C4-2B (cell line): ENCODE measurements around the gene TAS1R1.

Experiments
- H3K27ac ChIP-seq: fragments of 450-650 bp; 2 replicates; pipeline ENCODE4 v1.5.1; 2017
- ZFX ChIP-seq: fragments of 450-650 bp; IDR thresholded peaks from 2 replicates; pipeline ENCODE4 v1.6.1; 2017
- TF ChIP-seq, protein P1 (sequence below): fragments of 450-650 bp; conservative IDR thresholded peaks from 2 replicates; pipeline ENCODE4 v1.5.1; 2017; ENCODE audit warnings: mild to moderate bottlenecking

The TAS1R1 gene

DNA sequence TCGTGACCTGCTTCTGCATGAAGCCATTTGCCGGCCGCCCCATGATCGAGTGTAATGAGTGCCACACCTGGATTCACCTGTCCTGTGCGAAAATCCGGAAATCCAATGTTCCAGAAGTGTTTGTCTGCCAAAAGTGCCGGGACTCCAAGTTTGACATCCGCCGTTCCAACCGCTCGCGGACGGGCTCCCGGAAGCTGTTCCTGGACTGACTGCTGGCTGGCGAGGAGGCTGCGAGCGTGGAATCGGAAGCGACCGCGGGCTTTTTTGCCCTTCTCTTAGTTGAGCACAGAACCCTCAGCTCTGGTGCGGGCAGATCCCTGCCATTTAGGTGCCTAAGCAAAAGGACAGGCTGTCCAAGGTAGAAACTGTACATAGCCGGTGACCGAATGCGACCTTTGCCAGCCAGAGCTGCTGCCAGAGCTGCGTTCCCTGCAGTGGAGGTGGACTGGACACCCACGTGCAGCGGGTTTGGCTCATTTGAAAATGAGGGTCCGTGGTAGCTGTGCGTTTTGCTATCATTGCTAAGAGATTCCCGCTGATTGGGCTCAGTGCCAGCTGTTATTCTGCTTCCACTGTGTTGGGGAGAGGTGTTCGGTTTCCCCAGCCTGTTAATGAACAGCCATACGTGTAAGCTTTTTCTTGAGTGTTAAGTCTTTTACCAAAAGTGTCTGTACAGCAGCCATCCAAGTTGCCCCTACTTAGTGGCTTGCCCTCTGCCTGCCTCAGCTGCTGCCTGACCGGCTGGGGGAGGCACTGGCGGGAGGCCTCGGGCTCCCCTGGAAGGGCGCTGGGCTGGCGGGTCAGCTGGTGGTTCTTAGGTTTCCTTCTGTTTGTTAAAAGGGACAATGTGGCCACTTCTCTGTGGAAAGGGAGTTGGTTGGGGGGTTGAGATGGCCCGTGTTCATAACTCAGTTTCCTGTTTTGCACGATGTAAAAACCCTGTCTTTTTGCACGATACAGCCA is 66.6 kb downstream of the TAS1R1 start:
- H3K27ac ChIP-seq = peak overlapping the region; percentile 85
- no peak for TF ChIP-seq ZFX
- TF ChIP-seq, protein P1, sequence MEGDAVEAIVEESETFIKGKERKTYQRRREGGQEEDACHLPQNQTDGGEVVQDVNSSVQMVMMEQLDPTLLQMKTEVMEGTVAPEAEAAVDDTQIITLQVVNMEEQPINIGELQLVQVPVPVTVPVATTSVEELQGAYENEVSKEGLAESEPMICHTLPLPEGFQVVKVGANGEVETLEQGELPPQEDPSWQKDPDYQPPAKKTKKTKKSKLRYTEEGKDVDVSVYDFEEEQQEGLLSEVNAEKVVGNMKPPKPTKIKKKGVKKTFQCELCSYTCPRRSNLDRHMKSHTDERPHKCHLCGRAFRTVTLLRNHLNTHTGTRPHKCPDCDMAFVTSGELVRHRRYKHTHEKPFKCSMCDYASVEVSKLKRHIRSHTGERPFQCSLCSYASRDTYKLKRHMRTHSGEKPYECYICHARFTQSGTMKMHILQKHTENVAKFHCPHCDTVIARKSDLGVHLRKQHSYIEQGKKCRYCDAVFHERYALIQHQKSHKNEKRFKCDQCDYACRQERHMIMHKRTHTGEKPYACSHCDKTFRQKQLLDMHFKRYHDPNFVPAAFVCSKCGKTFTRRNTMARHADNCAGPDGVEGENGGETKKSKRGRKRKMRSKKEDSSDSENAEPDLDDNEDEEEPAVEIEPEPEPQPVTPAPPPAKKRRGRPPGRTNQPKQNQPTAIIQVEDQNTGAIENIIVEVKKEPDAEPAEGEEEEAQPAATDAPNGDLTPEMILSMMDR = no peak

- H3K27ac ChIP-seq = peak overlapping the region; percentile 85
- TF ChIP-seq, protein P1 = no peak
- no peak for TF ChIP-seq ZFX
Measured at GRCh38 chr1:6622396-6623152, 67.5 kb downstream of the TAS1R1 start.

GRCh38 chr1:6623269-6623965 is 68.3 kb downstream of the TAS1R1 start:
- peak overlapping the region; percentile 85 for H3K27ac ChIP-seq
- TF ChIP-seq, protein P1 = no peak
- TF ChIP-seq ZFX = no peak

DNA sequence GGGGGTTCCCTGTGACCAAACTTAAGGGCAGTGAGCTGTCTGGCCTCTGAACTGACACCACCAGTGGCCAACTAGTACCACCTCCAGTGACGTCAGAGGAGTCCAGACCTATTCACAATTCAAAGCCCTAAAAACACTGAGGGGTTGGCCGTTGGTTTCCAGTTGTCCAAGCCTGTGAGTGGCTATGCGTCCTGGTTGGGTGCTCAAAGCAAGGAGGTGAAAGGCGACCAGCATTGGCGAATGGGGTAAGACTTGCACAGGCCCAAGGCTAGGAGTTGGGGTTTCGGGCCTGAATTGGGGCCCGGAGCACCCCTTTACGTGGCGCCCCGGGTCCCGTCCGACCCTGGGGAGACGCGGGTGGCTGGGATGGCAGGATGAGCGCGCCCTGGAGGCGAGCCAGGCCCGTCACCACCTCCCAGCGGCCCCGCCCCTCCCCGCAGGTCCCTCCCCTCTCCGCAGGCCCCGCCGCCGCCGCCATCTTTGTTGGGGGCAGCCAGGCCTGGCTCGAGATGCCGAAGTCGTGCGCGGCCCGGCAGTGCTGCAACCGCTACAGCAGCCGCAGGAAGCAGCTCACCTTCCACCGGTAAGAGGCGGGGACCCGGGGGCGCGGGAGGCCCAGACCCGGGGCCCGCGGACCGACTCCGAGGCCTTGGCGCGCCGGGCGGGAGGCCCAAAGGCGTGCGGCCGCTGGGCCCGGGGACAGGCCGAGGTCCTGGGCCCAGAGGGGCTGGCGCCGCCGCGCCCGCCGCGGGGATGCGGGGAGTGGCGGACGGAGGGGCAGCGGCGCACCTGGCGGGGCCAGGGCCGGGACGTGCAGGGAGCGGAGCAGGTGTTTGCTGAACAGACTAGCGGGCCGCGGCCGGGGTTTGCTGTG is 69.8 kb downstream of the TAS1R1 start, which contains the start of gene THAP3:
THAP3 (plus strand) TSS at position 159 of the 874 bp plus-strand sequence; CDS start at position 510, 351 bp downstream.
- H3K27ac ChIP-seq = peak within 1 kb of the TSS; percentile 85
- TF ChIP-seq, protein P1 = no peak
- peak; percentile 100 for TF ChIP-seq ZFX

- H3K27ac ChIP-seq = peak overlapping the region; percentile 85
- TF ChIP-seq ZFX = peak; percentile 99; the same call in 1 of the 2 replicates
- TF ChIP-seq, protein P1 = no peak
Measured at GRCh38 chr1:6625584-6626149, 70.6 kb downstream of the TAS1R1 start.

DNA sequence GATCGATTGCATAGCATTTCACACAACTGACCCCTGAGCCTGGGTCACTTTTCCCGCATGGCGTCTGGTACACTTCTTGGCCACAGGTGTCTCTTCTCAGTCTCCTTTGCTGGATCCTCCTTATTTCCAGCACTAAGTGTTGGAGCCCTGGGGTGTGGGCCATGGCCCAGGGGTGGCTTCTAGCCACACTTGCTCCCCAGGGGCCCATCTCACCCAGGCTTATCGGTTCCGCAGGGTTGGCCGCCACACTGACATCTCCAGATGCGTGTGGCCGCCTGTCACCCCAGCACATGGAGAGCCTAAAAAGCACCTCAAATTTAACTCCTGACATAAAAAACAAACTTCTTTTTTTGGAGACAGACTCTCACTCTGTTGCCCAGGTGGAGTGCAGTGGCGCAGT is 71.9 kb downstream of the TAS1R1 start:
- TF ChIP-seq ZFX = no peak
- TF ChIP-seq, protein P1 = no peak
- H3K27ac ChIP-seq = no peak overlapping the region
